Measurements from ENCODE around the gene CCNJL. TPM values are rescaled to one million over a fixed set of nuclear protein-coding genes. Genes with fewer than 3 reads are reported as not detected.

Gene CCNJL
- total and polyA plus RNA-seq, 12 donors: 2.9 to 20.8 (median 6.4) TPM

DNA sequence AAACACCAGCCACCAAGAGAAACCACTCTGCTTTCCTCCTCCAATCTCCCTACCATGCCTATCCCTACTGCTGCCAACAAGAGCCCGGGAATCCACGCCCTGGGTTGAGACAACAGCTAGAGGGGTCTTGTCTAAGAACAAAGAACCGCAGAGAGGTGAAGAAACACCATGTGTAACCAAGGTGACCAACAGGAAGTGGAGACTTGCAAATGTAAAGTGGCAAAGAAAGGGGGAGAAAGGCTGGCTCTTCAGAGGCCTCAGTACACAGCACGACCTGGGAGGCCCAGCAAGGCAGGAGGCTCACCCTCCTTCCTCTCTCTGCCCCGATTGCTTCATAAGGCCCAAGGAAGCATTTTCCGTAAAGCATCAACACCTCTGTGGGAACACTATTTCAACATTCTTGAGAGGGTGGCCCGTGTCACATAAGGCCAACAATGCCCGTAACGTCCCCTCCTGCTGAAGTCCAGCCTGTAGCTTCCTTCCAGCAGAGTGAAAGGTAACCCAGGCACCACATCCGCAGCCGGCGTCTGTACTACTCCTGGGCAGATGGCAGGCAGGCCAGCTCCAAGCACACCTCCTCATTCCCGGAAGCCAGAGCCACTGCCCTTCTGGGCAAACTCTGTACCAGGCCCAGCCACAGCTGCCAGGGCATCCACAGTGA lies 18.3 kb downstream of the CCNJL start:
- 57 to 62% methylated on average over 13 of the region's 13 CpGs for WGBS, 2 donors
- peak overlapping the region in 6 of 10 donors; percentile 10 to 77 (median 40) for H3K27ac ChIP-seq
- H3K4me1 ChIP-seq: peaks cover 0 to 33% (median 19%) of the 10 kb centered on the region in 9 donors
- DNase-seq (no peak), ATAC-seq (peak in 6 of 8 donors; percentile 34 to 88 (median 46))
- no peaks in the 10 kb centered on the region for H3K27me3 ChIP-seq
- intact Hi-C loops (cut with DNase I): no loop called here
- no peaks in the 10 kb centered on the region for H3K9me3 ChIP-seq
- no peak for TF ChIP-seq CTCF (IDR thresholded peaks at IDR 0.05)
- no peak overlapping the region for H3K4me3 ChIP-seq
- H3K36me3 ChIP-seq: no peaks in the 10 kb centered on the region

GRCh38 chr5:160293386-160293785 lies 19.0 kb downstream of the CCNJL start:
- H3K9me3 ChIP-seq: no peaks in the 10 kb centered on the region
- H3K4me1 ChIP-seq: peaks cover 0 to 33% (median 23%) of the 10 kb centered on the region in 9 donors
- DNase-seq (no peak), ATAC-seq (no peak)
- H3K27me3 ChIP-seq: no peaks in the 10 kb centered on the region
- peak overlapping the region in 2 of 10 donors; percentile 72 to 77 for H3K27ac ChIP-seq
- no peak for TF ChIP-seq CTCF (IDR thresholded peaks at IDR 0.05)
- 95 to 96% methylated on average over 10 of the region's 10 CpGs for WGBS, 2 donors
- no peaks in the 10 kb centered on the region for H3K36me3 ChIP-seq
- intact Hi-C loops (cut with DNase I): no loop called here
- no peak overlapping the region for H3K4me3 ChIP-seq

DNA sequence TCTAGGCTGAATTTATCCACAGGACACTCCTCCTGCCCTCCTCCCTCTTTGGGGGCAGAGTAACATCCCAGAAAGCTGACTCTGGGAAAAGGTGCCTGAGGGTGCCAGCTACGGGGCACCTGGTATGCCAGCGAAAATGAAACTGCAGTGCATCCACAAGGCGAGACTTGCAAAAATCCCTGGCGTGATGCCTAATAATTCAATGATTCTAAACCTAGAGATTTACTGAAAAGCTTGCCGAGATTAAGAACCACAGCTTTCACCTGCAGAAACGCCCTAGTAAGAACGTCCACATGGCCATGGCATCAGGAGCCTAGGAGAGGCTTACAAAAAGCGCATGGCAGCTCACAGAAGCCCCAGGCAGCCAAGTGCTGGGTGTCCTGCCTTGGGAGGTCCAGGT lies 20.9 kb downstream of the CCNJL start:
- Histone ChIP-seq H3K27ac (no peak overlapping the region), H3K36me3 (no peaks in the 10 kb centered on the region), H3K27me3 (no peaks in the 10 kb centered on the region), H3K4me3 (no peak overlapping the region), H3K9me3 (no peaks in the 10 kb centered on the region), H3K4me1 (peaks cover 5 to 46% (median 39%) of the 10 kb centered on the region in 9 donors)
- WGBS, 2 donors: 75 to 77% methylated on average over 8 of the region's 8 CpGs
- TF ChIP-seq CTCF (IDR thresholded peaks at IDR 0.05): no peak
- DNase-seq (no peak), ATAC-seq (no peak)
- intact Hi-C loops (cut with DNase I): no loop called here

DNA sequence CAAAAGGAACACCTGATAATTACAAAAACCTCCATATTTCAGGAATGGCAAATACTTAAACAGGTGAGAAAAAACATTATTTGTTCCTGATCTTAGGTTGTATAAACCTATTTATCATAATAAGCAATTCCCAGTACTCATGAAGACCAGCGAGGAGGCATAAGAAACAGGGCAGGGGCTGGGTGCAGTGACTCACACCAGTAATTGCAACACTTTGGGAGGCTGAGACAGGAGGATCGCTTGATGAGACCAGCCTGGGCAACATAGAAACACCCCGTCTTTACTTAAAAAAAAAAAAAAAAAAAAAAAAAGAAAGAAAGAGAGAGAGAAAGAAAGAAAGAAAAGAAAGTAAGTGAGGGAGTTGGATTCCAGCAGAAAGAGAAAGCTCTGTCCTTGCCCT lies 21.6 kb downstream of the CCNJL start:
- Histone ChIP-seq H3K36me3 (no peaks in the 10 kb centered on the region), H3K9me3 (no peaks in the 10 kb centered on the region), H3K27me3 (no peaks in the 10 kb centered on the region), H3K27ac (no peak overlapping the region), H3K4me3 (no peak overlapping the region), H3K4me1 (peaks cover 5 to 53% (median 39%) of the 10 kb centered on the region in 9 donors)
- ATAC-seq: no peak
- no peak for DNase-seq
- no peak for TF ChIP-seq CTCF (IDR thresholded peaks at IDR 0.05)
- intact Hi-C loops (cut with DNase I): no loop called here
- 93 to 100% methylated on average over 3 of the region's 3 CpGs for WGBS, 2 donors

Measured in heart right ventricle (tissue), 16 donors.